Inflammatory macrophage treated with lipopolysaccharide for 4 hours (primary cell): ENCODE results near the gene WDR1.

Experiments used
- DNase-seq: peaks from one replicate; pipeline ENCODE4 v3.0.0-alpha.2; 2020

The WDR1 gene

DNA sequence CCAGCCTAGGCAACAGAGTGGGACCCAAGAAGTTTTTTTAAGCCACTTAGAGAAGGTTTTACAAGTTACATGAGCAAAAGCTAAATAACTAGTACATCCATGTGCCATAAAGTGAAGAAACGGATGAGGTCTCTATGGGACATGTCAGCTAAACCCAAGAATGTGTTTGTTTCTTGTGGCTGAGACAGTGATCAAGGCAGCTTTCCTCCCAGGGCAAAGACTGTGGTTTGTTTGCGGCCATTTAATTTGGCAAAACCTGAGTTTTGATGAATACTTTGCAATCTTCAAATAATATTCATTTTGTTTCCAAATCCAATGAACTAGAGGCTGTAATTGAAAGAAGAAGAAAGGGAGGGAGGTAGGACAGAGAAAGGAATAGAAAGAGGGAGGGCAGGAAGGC lies 50.4 kb downstream of the WDR1 start:
- DNase-seq: no peak

DNA sequence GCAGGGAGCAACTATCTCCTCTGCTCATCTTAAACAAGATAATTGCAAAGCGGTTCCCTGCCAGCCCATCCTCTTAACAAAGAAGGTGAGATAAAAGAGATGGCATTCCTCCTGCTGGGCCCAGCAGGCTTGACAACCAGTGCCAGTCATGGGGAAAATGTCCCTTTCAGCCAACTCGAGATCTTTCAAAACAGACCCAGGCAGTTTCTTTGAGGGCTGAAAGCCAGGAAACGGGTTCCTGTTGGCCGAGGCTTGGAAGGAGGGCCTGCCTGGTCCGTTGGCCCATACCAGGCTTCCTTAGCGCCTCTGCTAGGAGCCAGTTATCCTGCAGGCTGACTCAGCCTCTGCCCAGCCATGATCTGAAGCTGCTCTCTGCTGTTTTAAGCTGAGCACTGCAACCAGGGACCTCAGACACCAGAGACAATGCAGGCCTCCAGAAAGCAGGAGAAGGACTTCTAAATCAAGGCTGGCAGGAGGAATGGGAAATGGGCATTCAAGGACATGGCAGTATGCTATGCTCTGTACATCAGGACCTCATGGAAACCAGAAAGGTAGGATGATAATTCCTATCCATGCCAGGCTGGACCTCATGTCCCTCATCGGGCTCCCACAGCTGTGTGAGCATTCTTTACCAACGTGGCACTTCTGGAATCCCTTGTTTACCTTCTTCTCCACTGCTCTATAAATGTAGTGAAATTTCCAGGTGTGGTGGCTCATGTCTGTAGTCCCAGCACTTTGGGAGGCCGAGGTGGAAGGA lies 52.9 kb downstream of the WDR1 start:
- DNase-seq: peak; percentile 65

DNA sequence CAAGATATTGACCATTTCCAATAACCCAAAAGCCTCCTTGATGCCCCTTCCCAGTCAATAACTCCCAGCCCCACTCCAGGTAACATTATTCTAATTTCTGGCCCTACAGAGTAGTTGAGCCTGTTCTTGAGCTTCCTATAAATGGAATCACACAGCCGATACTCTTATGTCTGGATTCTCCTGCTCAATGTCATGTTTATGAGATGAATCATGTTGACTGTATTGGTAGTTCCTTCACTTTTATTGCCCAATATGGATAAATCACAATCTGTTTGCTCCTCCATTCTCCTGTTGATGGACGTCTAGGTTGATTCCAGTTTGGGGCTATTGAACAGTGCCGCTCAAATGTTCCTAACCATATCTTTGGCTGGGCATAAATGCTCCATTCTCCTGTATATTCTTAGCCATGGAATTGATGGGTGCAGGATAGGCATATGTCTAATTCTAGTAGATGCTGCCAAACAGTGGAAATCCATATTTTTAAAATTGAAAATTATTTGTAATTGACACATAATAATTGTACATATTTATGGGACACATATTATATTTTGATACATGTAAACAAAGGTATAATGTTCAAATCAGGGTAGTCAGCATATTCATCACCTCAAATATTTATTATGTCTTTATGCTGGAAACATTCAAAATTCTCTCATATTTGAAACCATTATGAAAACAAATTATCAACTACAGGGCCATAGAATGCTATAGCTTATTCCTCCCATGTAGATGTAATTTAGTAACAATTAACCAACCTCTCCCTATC lies 54.8 kb downstream of the WDR1 start:
- no peak for DNase-seq

DNA sequence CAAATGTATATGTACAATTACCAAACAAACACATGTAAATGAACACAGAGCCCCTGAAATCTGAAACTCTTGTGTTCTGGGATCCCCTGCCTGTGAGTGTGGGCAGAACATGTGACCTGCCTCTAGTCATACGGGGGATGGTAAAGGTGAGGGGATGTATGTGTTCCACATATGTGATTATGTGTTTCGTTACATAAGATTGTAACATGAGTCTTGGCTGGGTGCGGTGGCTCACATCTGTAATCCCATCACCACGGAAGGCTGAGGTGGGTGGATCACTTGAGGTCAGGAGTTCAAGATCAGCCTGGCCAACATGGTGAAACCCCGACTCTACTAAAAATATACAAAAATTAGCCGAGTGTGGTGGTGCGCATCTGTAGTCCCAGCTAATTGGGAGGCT lies 58.2 kb downstream of the WDR1 start:
- no peak for DNase-seq

DNA sequence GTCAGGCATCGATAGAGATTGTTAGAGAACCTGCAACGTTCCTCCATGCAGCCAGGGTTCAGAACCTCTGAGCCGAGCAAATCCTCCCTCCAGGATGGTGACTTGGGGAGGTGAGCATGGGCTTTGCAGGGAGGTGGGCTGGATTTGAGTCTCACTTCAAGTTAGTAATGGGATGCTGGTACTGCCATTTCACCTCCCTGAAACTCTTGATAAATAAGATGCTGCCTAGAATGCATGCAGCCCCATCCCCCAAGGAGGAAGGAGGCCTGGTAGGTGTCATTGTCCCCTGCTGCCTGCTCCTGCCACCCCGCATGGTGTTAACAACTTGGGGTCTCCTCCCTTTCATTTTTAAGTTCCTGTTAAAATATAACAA lies 59.6 kb downstream of the WDR1 start:
- no peak for DNase-seq

DNA sequence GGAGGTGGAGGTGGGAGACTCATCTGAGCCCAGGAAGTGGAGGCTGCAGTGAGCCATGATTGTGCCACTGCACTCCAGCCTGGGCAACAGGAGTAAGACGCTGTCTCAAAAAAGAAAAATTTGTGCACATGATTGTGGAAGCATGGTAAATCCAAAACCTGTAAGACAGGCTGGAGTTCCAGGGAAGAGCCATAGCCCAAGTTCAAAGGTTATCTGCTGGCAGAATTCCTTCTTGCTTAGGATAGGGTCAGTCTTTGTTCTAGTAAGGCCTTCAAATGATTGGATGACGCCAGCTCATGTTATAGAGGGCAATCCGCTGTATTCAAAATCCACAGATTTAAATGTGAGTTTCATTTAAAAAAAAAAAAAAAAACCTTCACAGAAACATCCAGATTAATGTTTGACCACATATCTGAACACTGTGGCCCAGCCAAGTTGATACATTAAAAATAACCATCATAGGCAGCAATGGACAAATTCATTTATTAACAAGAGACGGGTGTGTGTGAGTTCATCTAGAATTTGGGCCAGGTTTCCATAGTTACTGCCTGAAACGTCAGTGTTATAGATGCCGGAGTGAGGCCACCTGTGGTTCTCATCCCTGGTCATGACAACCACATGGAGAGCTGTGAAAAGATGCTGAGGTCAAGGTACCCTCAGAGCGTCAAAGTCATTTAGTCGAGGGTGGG lies 60.1 kb downstream of the WDR1 start:
- no peak for DNase-seq

DNA sequence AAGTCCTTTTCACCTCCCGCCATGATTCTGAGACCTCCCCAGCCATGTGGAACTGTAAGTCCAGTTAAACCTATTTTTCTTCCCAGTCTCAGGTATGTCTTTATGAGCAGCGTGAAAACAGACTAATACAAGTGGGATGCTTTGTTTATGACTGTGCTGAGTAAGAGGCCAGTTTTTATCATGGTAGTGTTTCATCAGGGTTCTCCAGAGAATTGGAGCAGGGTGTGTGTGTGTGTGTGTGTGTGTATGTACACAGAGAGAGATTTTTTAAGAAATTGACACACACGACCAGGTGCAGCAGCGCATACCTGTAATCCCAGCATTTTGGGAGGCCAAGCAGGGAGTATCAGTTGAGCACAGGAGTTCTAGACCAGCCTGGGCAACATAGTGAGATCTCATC lies 60.7 kb downstream of the WDR1 start:
- DNase-seq: no peak

DNA sequence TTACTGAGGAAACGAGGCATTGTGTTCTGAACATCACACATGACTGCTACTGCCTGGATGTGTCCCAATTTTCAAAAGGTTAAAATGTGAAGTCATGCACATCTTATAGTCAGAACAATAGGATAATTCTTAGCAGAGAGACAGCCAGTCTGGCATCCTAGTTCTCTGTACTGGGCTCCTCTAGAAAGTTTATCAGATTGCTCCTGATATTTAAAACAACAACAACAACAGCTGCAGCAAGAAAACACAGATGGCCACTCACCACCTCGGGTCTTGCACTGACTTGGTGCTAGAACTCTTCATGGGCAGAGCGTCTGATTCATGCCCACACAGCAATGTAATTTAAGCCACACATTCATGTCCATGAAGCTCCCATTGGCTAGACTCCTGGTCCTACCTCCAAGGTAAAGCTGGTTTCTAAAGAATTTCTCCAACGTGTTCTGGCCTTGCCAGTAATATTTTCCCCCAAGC lies 62.0 kb downstream of the WDR1 start:
- DNase-seq: no peak

DNA sequence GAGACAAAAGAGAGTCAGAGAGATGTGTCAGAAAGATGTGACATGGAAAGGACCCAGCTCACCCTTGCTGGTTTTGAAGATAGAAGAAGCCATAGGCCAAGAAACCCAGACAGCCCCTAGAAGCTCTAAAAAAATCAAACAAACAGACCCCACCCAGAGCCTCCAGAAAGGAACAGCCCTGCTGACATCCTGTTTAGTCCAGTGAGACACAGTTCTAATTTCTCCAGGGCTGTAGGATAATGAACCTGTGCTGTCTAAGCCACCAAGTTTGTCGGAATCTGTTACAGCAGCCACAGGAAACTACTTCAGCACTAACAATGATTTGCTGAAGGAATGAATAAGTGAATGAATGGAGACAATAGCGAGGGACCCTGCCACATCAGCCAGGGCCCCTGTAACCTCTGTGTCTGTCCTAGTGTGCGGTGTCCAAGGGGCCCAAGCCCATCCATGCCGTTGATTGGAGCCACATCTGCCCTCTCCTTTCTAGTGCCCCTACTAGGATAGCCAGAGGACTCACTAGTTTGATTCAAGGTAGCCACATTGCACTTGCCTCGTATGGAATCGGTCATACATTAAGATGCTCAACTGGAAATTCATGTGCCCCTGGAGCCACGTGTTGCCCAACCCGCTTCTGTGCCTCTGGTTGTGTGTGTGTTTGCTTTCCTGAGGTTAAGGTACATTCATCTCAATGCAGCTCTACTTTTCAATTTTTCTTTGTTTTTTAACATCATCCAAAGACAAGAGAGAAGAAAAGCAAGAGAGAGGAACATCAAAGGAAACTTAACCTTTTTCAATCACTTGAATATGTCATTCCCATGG lies 62.8 kb downstream of the WDR1 start:
- no peak for DNase-seq

DNA sequence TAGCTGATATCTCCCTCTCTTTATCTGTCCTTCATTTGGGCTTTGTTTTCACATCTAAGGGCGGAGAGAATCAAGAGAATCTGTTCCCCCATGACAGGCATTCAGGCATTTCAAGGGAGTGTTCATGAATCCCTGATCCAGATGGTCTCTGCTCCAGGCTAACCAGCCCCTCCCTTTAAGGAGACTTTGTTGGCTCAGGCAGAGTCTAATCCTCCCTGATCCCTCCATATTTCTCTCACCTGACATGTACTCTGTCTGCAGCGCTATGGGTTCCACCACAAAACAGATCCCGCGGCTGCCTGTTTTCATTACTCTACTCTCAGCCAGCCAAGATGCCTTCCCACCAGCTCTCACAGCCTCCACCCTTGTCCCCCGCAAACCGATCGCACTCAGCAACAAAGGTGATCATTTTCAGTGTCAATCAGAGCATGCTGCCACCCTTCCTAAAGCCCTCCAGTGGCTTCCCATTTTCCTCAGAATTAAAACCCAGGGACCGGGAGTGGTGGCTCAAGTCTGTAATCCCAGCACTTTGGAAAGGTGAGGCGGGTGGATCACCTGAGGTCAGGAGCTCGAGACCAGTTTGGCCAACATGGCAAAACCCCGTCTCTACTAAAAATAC lies 65.0 kb downstream of the WDR1 start:
- no peak for DNase-seq

DNA sequence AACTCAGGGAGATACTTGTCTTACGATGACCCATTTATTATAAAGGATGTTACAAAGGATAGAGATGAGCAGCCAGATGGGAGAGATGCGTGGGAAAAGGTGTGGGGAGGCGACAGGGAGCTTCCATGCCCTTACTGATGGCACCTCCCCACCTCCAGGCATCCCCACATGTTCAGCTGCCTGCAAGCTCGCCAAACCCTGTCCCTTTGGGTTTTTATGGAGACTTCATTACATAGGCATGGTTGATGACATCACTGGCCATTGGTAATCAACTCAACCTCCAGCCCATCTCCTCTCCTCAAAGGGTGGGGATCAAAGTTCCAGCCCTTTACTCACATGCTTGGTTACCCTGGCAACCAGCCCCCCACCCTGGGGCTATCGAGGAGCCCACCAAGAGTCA lies 65.9 kb downstream of the WDR1 start:
- no peak for DNase-seq

DNA sequence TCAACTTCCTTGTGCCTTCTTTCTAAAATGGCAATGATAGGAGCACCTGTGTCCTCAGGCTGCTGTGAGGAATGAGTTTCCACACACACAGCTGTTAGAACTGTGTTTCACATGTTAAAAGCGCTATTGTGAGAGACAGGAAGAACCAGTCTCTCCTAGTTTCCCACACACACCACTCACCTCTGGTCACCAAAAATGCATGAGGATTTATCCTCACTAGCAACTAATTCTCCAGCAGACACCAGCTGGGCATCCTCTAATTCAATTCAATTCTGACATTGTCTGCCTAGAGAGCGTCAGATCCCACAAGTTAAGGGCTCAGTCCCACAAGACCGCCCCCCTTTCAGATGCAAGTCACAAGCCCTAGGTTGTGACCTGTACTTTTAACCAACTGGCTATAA lies 66.3 kb downstream of the WDR1 start:
- no peak for DNase-seq

DNA sequence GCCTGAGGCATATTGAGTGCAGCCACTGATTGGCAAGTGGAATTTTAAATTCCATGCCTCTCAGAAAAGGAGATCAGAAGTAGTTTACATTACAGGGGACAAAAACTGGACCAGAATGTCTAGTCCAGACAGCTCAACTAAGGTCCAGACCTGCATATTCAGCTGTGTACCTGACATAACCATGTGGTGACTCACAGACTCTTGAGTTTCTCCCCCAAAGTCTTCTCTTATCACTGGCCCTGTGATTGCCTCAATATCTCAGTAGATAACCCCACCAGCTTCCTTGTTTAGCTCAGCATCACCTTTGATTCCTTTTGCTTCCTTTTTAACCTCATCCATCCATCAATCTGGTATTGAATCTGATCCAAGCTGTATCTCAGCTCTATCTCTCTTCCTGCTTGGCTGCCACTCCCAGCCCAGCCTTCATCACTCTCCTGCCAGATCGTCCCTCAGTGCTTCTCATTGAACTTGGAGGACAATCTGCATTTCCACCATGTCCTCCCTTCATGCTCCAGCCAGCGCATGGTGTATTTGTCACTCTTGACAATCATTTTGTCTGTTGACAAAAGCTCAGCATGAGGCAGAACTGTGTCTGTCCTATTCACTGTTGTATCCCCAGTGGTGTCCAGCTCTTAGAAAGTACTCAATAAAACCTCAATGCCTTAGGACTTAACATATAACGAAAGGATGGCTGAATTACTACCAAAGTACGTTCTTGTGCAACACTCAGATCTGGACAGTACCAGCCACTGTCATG lies 67.5 kb downstream of the WDR1 start:
- DNase-seq: no peak

DNA sequence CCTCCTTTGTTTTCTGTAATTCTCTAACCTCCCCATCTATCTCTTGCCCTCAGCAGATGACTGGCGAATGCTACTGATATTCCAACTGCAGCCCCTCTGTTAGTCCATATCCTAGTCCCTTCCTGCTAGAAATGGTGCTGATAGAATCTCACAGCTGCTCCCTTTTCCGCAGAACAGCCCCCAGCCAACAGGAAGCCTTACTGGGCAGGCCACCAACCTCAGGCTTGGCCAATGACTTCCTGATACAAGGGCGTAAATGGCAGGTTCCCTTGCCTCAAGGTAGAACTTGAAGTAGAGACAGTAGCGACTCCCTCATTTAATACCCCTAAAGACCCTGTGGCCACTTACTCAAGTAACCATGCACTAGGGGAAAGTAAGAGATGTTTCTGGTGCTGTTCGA lies 68.6 kb downstream of the WDR1 start:
- no peak for DNase-seq

DNA sequence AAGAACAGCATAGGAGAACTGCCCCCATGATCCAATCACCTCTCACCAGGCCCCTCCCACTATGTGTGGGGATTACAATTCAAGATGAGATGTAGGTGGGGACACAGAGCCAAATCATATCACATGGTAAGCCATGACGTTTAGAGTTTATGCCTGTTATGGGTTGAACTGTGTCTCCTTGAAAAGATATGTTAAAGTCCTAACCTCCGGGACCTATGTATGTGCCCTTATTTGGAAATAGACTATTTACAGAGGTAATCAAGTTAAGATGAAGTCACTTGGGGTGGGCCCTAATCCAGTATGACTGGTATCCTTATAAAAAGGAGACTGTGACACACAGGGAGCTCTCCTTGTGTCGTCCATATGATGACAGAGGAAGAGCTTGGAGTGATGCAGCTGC lies 70.1 kb downstream of the WDR1 start:
- DNase-seq: no peak

DNA sequence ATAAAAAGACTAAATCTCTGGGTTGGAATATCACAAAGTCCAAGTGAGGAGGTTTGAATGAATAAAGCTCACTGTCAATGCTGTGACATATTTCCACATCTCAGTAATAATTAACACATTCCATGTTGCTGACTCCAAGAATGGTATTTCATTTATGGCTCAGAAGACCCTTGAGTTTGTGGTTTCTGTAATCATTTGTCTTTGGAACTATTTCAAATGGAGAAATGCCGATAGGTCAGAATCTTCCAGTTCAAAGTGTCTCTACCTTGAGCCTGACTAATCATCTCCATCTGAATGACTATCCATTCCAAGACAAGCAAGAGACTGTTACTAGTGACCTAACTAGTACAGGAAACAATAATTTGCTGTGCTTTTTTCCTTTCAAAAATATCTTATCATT lies 71.1 kb downstream of the WDR1 start:
- no peak for DNase-seq

DNA sequence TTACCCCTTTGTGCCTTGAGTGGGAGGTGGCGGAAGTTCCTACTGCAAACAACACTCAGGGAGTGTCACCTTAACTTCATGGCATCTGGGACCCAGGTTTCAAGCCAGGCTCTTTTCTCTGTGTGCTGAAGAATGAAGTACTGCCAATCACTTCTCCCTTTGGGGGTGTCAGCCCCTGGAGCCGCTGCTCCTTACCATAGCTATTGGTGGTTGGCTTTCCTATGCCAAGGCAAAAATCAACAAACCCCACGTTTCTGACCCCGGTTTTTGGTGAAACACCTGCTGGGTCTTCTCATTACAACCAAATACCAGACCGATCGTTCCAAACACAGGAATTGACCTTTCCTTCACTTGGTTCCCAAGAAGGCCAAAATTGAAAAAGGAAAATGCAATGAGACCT lies 75.6 kb downstream of the WDR1 start:
- no peak for DNase-seq

DNA sequence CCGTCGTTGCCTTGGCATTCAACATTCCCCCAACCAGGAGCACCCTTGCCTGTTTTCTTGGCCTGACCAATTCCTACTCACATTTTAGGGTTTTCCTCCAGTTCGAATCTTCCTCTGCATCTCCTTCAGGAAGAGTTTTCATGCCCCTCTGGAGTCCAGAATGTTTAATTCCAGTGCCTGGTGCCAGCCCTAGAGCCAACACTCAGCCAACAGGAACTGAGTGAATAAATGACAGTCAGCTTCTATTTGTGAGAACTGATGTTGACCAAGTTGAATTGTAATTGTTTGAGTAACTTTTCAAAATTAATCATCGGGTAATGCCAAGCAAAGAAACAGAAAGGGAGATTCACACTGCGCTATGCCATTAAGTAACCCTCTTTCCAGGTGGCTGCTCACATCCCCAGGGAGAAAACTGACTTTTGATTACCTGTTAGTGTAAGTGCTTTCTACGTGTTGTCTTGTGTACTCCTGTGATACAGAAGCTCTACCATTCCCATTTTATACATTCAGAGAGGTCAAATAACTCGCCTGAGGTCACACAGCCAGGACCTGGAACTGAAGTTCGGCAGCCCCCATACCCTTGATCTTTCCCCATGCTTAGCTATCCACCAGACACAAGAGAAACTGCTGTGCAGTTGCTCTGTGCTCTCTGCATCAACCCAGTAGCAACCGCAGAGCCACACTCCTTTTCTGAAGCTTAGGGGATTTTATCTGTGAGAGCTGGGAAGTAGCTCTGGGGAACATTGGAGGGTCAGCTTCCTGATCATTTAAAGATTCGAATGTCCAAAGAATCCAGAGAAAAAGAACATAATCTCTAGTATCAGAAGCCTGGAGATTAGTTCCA lies 76.3 kb downstream of the WDR1 start:
- no peak for DNase-seq

DNA sequence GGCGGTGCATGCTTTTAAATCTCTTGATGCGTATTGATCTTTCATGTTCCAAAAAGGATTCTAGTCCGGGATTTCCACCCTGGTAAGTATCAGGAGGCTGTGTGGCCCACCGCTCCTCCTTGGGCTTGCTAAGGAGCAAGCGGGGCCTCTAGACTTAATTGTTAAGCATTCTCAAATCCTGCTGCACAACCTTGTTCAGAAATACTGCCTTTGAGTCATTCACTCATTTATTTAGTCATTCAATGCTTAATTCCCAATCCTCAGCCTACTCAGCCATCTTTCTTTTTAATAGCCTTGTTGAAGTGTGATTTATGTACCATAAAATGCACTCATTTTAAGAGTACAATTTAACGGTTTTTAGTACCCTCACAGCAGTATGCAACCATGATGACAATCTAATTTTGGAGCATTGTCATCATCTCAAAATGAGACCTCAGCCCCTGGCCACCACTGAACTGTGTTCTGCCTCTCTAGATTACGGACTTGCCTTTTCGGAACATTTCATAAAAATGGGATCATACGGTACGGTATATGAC lies 79.7 kb downstream of the WDR1 start:
- no peak for DNase-seq

DNA sequence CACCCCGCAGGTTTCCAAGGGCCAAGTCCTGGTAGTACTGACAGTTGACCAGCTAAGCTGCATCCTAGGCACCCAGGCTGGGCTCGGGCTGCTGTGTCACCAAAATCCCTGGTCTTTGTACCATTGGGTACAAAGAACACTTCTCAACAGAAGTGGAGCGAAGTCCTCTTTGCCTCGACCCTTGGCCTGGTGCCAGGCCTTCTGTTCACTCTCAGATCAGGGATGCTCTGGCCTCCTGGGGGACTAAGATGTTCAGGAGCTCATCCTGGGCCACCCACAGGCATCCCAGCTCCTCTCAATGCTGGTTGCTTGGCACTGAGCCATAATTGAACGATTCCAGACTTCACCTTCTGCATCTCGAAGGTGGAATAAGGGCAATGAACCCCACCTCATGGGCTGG lies 81.5 kb downstream of the WDR1 start:
- DNase-seq: no peak
